ENCODE measurements around the gene LIN28A. TPM values are rescaled to one million over a fixed set of nuclear protein-coding genes. Genes with fewer than 3 reads are reported as not detected.
A peak's percentile ranks its signal among the peaks of the same experiment; 100 is the strongest.

LIN28A gene
- total RNA-seq, 1 experiment from 2014 or later: 1,289 TPM

- DNase-seq: no peak
- no peaks in the 10 kb centered on the region for H3K79me2 ChIP-seq (ENCODE audit: insufficient read depth, low read length)
- no peaks in the 10 kb centered on the region for H3K36me3 Mint-ChIP-seq (ENCODE audit: insufficient read depth in 1 of 3, low read depth in 3 of 3)
These were observed 39.8 kb upstream of the LIN28A start for GRCh38 chr1:26370591-26371382.

More at GRCh38 chr1:26370591-26371382, 39.8 kb upstream of the LIN28A start:
- H3K9me3 Mint-ChIP-seq: peaks cover 0 to 3% of the 10 kb centered on the region in 2 experiments; a peak in 3 of 5 replicates
- no peaks in the 10 kb centered on the region for H3K79me1 ChIP-seq (ENCODE audit: insufficient read depth, low read depth, low read length, poor library complexity, severe bottlenecking)
- no peaks in the 10 kb centered on the region for H3K27me3 ChIP-seq (ENCODE audit: insufficient read depth, low read length)
- no peak overlapping the region for H2BK120ac ChIP-seq (ENCODE audit: low read depth, low read length, poor library complexity, severe bottlenecking)
- H3K27ac ChIP-seq (ENCODE audit: insufficient read length, low read depth, low read length): no peak overlapping the region
- no peak overlapping the region for H2BK5ac ChIP-seq (ENCODE audit: insufficient read length, low read length)
- H3K27ac Mint-ChIP-seq: 0 out of 7 replicates have a peak overlapping the region, but pooled peaks of 1 of the 3 experiments have one; percentile 50
- WGBS (ENCODE audit: extremely low coverage, insufficient read length, low lambda C conversion rate): no CpG with 5 or more reads among the region's 6 CpGs
- H3T11ph ChIP-seq (ENCODE audit: low read length): no peak overlapping the region
- H3K18ac ChIP-seq (ENCODE audit: insufficient read length, low read depth, low read length): no peak overlapping the region
- H2BK15ac ChIP-seq (ENCODE audit: low read depth, low read length): no peak overlapping the region
- H3K4me1 ChIP-seq (ENCODE audit: insufficient read depth, low read length): no peaks in the 10 kb centered on the region
- H2BK20ac ChIP-seq (ENCODE audit: low read depth, low read length, poor library complexity, severe bottlenecking): no peak overlapping the region
- H3K9me3 ChIP-seq (ENCODE audit: control insufficient read depth, low read depth, low read length): no peaks in the 10 kb centered on the region
- H3K23ac ChIP-seq (ENCODE audit: insufficient read length, low read depth, low read length): no peak overlapping the region
- no peaks in the 10 kb centered on the region for H3K23me2 ChIP-seq (ENCODE audit: insufficient read length, low read depth, low read length, poor library complexity, severe bottlenecking)
- no peak overlapping the region for H2BK12ac ChIP-seq (ENCODE audit: insufficient read length, low read depth, low read length)
- 0 out of 2 replicates have a peak overlapping the region, but pooled peaks have one; percentile 15 for H3K14ac ChIP-seq (ENCODE audit: insufficient read depth, low read length)
- H3K56ac ChIP-seq (ENCODE audit: insufficient read length, low read depth, low read length): no peak overlapping the region
- no peak overlapping the region for H3K4me2 ChIP-seq (ENCODE audit: insufficient read depth, insufficient read length, low read length)
- no peak overlapping the region for H2AFZ ChIP-seq (ENCODE audit: low read length)
- no peak overlapping the region for H3K4me3 Mint-ChIP-seq
- H3K27me3 Mint-ChIP-seq (ENCODE audit: low read depth): peaks cover 6% of the 10 kb centered on the region; the same call in 1 of the 2 replicates
- no peaks in the 10 kb centered on the region for H4K20me1 ChIP-seq (ENCODE audit: control insufficient read depth, insufficient read depth, insufficient read length)
- peaks cover 15 to 17% of the 10 kb centered on the region in 2 experiments for H3K4me1 Mint-ChIP-seq
- no peak overlapping the region for H3K4ac ChIP-seq (ENCODE audit: low read depth, low read length)
- H3K9ac ChIP-seq (ENCODE audit: extremely low read depth, insufficient read length, low read length): no peak overlapping the region
- H4K91ac ChIP-seq (ENCODE audit: insufficient read length, low read depth, low read length): no peak overlapping the region
- H2AK5ac ChIP-seq (ENCODE audit: insufficient read length, low read length): no peak overlapping the region
- no peak overlapping the region for H4K8ac ChIP-seq (replicated peaks; ENCODE audit: insufficient read length, low read depth, low read length)
- H4K5ac ChIP-seq (ENCODE audit: insufficient read length, low read depth, low read length): no peak overlapping the region
- no peak for TF ChIP-seq CTCF (conservative IDR thresholded peaks at IDR 0.05)
